SK-N-SH treated with all-trans-retinoic acid at 6 μM for 48 hours (cell line): ENCODE results near the gene PCSK5.

Experiments
- ARNTL ChIP-seq: fragments of 450-650 bp; formaldehyde crosslinking; IDR thresholded peaks from 2 replicates; pipeline ENCODE4 v1.5.0; 2020; ENCODE audit warnings: low read depth, mild to moderate bottlenecking, moderate library complexity, borderline replicate concordance
- GLIS3 ChIP-seq: fragments of 250-450 bp; sonication (Bioruptor Pico); IDR thresholded peaks from 2 replicates; pipeline ENCODE4 v1.5.0; 2020; ENCODE audit warnings: mild to moderate bottlenecking, moderate library complexity
- ISL1 ChIP-seq: fragments of 250-450 bp; sonication (Bioruptor Pico); IDR thresholded peaks from 2 replicates; pipeline ENCODE4 v2.1.2; 2022; ENCODE audit warnings: mild to moderate bottlenecking, moderate library complexity
- POU6F1 ChIP-seq: fragments of 250-450 bp; sonication (Bioruptor Pico); IDR thresholded peaks from 2 replicates; pipeline ENCODE4 v1.8.0; 2021; ENCODE audit warnings: low read depth, mild to moderate bottlenecking, moderate library complexity, borderline replicate concordance
- PPARA ChIP-seq: fragments of 250-450 bp; sonication (Bioruptor Pico); IDR thresholded peaks from 2 replicates; pipeline ENCODE4 v1.5.0; 2020; ENCODE audit warnings: mild to moderate bottlenecking, borderline replicate concordance
- RARB ChIP-seq: fragments of 250-450 bp; sonication (Bioruptor Pico); IDR thresholded peaks from 2 replicates; pipeline ENCODE4 v1.8.0; 2021; ENCODE audit warnings: mild to moderate bottlenecking, moderate library complexity
- SNAI2 ChIP-seq: fragments of 250-450 bp; sonication (Bioruptor Pico); IDR thresholded peaks from 2 replicates; pipeline ENCODE4 v1.5.0; 2020; ENCODE audit warnings: mild to moderate bottlenecking, moderate library complexity
- ZFP3 ChIP-seq: fragments of 250-450 bp; sonication (Bioruptor Pico); IDR thresholded peaks from 2 replicates; pipeline ENCODE4 v1.5.0; 2020; ENCODE audit warnings: mild to moderate bottlenecking, moderate library complexity
- ZFP30 ChIP-seq: fragments of 450-650 bp; formaldehyde crosslinking; IDR thresholded peaks from 2 replicates; pipeline ENCODE4 v1.5.0; 2022; ENCODE audit warnings: mild to moderate bottlenecking, moderate library complexity
- ZNF8 ChIP-seq: fragments of 450-650 bp; formaldehyde crosslinking; IDR thresholded peaks from 2 replicates; pipeline ENCODE4 v1.5.0; 2020; ENCODE audit warnings: mild to moderate bottlenecking, moderate library complexity
- TF ChIP-seq, protein P1 (sequence below): fragments of 250-450 bp; sonication (Bioruptor Pico); IDR thresholded peaks from 2 replicates; pipeline ENCODE4 v1.5.0; 2020; ENCODE audit warnings: mild to moderate bottlenecking, moderate library complexity
- TF ChIP-seq, protein P2 (sequence below): fragments of 250-450 bp; sonication (Bioruptor Pico); IDR thresholded peaks from 2 replicates; pipeline ENCODE4 v1.5.1; 2020; ENCODE audit warnings: low read depth, mild to moderate bottlenecking, moderate library complexity
- TF ChIP-seq, protein P3 (sequence below): fragments of 250-450 bp; sonication (Bioruptor Pico); IDR thresholded peaks from 2 replicates; pipeline ENCODE4 v1.8.0; 2020; ENCODE audit warnings: mild to moderate bottlenecking, moderate library complexity, borderline replicate concordance
- TF ChIP-seq, protein P4 (sequence below): fragments of 250-450 bp; sonication (Bioruptor Pico); IDR thresholded peaks from 2 replicates; pipeline ENCODE4 v1.5.1; 2021; ENCODE audit warnings: mild to moderate bottlenecking, moderate library complexity

- TF ChIP-seq ARNTL (CRISPR knock-in tag) (no peak), ZNF8 (CRISPR knock-in tag) (no peak), POU6F1 (CRISPR knock-in tag) (no peak), ZFP30 (CRISPR knock-in tag) (no peak), PPARA (no peak), RARB (CRISPR knock-in tag) (no peak), ISL1 (CRISPR knock-in tag) (no peak), GLIS3 (CRISPR knock-in tag) (no peak), SNAI2 (CRISPR knock-in tag) (no peak), ZFP3 (CRISPR knock-in tag) (no peak)
- TF ChIP-seq, protein P1, sequence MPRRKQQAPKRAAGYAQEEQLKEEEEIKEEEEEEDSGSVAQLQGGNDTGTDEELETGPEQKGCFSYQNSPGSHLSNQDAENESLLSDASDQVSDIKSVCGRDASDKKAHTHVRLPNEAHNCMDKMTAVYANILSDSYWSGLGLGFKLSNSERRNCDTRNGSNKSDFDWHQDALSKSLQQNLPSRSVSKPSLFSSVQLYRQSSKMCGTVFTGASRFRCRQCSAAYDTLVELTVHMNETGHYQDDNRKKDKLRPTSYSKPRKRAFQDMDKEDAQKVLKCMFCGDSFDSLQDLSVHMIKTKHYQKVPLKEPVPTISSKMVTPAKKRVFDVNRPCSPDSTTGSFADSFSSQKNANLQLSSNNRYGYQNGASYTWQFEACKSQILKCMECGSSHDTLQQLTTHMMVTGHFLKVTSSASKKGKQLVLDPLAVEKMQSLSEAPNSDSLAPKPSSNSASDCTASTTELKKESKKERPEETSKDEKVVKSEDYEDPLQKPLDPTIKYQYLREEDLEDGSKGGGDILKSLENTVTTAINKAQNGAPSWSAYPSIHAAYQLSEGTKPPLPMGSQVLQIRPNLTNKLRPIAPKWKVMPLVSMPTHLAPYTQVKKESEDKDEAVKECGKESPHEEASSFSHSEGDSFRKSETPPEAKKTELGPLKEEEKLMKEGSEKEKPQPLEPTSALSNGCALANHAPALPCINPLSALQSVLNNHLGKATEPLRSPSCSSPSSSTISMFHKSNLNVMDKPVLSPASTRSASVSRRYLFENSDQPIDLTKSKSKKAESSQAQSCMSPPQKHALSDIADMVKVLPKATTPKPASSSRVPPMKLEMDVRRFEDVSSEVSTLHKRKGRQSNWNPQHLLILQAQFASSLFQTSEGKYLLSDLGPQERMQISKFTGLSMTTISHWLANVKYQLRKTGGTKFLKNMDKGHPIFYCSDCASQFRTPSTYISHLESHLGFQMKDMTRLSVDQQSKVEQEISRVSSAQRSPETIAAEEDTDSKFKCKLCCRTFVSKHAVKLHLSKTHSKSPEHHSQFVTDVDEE (CRISPR knock-in tag), result no peak
- TF ChIP-seq, protein P2, sequence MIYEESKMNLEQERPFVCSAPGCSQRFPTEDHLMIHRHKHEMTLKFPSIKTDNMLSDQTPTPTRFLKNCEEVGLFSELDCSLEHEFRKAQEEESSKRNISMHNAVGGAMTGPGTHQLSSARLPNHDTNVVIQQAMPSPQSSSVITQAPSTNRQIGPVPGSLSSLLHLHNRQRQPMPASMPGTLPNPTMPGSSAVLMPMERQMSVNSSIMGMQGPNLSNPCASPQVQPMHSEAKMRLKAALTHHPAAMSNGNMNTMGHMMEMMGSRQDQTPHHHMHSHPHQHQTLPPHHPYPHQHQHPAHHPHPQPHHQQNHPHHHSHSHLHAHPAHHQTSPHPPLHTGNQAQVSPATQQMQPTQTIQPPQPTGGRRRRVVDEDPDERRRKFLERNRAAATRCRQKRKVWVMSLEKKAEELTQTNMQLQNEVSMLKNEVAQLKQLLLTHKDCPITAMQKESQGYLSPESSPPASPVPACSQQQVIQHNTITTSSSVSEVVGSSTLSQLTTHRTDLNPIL, result no peak
- TF ChIP-seq, protein P3, sequence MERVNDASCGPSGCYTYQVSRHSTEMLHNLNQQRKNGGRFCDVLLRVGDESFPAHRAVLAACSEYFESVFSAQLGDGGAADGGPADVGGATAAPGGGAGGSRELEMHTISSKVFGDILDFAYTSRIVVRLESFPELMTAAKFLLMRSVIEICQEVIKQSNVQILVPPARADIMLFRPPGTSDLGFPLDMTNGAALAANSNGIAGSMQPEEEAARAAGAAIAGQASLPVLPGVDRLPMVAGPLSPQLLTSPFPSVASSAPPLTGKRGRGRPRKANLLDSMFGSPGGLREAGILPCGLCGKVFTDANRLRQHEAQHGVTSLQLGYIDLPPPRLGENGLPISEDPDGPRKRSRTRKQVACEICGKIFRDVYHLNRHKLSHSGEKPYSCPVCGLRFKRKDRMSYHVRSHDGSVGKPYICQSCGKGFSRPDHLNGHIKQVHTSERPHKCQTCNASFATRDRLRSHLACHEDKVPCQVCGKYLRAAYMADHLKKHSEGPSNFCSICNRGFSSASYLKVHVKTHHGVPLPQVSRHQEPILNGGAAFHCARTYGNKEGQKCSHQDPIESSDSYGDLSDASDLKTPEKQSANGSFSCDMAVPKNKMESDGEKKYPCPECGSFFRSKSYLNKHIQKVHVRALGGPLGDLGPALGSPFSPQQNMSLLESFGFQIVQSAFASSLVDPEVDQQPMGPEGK, result no peak
- TF ChIP-seq, protein P4, sequence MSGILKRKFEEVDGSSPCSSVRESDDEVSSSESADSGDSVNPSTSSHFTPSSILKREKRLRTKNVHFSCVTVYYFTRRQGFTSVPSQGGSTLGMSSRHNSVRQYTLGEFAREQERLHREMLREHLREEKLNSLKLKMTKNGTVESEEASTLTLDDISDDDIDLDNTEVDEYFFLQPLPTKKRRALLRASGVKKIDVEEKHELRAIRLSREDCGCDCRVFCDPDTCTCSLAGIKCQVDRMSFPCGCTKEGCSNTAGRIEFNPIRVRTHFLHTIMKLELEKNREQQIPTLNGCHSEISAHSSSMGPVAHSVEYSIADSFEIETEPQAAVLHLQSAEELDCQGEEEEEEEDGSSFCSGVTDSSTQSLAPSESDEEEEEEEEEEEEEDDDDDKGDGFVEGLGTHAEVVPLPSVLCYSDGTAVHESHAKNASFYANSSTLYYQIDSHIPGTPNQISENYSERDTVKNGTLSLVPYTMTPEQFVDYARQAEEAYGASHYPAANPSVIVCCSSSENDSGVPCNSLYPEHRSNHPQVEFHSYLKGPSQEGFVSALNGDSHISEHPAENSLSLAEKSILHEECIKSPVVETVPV, result no peak
Observed at GRCh38 chr9:76099516-76099915, 209.0 kb downstream of the PCSK5 start.
